GM12801 (cell line): ENCODE measurements around the gene SCAI.

Source experiments
- TF ChIP-seq, protein P1 (sequence below): IDR thresholded peaks from one replicate; pipeline ENCODE4 v1.5.1; 2011; ENCODE audit warnings: control low read depth; ENCODE audit not compliant: insufficient read length; ENCODE audit errors: extremely low read depth

Gene SCAI

DNA sequence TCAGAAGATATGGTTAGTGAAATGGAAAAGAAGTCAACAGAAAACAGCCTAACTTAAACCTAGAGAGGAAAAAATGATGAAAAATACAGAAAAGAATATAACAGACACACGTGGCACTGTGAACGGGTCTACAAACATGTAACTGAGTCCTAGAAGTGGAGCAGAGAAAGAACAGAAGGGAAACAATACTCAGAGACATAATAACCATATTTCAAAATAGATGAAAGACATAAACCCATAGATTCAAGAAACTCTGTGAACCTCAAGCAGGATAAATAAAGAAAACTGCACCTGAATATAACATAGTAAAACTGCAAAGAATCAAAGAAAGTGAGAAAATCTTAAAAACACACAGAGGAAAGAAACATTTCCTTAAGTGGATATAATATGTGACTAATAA lies 134.7 kb downstream of the SCAI start:
- TF ChIP-seq, protein P1, sequence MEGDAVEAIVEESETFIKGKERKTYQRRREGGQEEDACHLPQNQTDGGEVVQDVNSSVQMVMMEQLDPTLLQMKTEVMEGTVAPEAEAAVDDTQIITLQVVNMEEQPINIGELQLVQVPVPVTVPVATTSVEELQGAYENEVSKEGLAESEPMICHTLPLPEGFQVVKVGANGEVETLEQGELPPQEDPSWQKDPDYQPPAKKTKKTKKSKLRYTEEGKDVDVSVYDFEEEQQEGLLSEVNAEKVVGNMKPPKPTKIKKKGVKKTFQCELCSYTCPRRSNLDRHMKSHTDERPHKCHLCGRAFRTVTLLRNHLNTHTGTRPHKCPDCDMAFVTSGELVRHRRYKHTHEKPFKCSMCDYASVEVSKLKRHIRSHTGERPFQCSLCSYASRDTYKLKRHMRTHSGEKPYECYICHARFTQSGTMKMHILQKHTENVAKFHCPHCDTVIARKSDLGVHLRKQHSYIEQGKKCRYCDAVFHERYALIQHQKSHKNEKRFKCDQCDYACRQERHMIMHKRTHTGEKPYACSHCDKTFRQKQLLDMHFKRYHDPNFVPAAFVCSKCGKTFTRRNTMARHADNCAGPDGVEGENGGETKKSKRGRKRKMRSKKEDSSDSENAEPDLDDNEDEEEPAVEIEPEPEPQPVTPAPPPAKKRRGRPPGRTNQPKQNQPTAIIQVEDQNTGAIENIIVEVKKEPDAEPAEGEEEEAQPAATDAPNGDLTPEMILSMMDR: no peak

DNA sequence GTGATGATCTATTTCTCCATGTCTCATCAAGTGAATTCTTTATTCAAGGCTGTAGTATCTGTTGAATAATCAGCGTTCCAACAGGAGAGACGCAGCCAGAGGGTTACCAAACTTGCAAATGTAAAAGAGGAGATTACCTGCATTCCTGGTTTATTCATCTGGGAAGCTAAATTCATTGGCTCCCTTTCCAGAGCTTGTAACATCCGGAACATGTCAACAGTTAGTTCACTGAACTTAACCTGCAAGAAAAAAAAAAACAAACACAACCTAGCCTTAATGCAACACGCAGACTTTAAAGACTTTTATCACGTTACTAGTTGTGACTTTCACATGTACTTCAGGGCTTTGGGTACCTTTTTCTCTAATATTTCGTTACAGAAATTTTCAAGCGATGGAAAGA lies 140.0 kb downstream of the SCAI start:
- TF ChIP-seq, protein P1: no peak

DNA sequence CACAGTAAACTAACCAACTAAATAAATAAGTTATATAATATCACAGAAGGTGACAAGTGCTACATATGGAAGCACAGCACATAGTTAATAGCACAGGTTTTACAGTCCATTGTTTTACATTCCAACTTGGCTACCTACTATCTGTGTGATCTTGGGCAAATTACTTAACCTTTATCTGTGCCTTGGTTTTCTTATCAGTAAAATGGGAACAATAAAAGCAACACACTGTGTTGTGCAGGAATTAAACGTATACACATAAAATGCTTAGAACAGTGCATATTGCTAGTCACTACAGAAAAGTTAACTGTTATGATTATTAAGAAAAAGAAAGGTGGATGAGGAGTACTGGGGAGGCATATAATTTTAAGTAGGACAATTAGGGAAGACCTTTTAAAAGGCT lies 159.6 kb downstream of the SCAI start:
- TF ChIP-seq, protein P1: no peak

DNA sequence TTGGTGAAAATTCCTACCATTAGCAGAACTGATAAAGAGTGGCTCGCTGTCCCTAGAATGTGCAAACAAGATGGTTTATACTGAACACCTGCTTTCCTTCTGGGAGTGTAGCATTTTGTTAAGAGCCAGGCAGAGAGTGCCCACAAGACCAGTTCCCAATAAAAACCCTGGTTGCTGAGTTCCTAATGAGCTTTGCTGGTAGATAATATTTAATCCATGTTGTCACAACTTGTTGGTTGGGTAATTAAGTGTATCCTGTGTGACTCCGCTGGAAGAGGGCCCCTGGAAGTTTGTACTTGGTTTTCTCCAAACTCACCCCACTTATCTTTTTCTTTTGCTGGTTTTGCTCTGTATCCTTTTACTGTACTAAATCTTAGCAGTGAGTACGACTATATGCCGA lies 162.9 kb downstream of the SCAI start:
- TF ChIP-seq, protein P1: no peak

DNA sequence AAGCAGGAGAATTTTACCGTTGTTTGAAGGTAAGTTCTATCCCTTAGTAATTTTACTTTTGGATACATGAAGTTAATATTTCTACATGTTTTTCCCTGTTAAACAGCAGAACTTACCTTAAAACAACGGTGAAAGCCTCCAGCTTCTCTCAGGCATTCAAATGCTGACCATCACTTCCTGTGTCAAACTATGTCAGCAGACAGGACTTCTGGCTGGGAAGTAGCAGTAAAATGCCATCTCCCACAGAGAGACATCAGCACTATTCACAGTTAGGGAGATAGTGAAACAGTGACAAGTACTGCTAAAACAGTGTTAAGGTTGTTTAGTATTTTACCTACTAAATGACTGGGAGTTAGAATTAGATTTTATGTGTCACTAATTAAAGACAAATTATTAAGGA lies 168.2 kb downstream of the SCAI start:
- TF ChIP-seq, protein P1: no peak

DNA sequence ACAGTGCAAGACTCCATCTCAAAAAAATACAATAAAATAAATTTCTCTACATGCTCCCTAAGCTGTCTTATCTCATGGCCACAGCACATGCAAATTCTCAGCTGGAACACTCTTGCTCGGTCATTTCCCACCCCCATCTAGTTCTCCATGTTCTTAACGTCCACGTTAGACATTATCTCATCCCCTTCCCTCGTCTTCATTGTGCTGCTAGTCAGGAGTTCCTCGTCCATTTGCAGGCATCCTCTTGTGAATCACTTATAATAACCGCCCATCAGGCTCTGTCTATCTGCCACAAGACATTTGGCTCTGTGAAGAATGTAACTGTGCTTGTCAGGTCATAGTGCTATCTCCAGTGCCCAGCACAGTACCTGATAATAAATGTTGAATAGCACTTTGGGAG lies 169.5 kb downstream of the SCAI start:
- TF ChIP-seq, protein P1: no peak

DNA sequence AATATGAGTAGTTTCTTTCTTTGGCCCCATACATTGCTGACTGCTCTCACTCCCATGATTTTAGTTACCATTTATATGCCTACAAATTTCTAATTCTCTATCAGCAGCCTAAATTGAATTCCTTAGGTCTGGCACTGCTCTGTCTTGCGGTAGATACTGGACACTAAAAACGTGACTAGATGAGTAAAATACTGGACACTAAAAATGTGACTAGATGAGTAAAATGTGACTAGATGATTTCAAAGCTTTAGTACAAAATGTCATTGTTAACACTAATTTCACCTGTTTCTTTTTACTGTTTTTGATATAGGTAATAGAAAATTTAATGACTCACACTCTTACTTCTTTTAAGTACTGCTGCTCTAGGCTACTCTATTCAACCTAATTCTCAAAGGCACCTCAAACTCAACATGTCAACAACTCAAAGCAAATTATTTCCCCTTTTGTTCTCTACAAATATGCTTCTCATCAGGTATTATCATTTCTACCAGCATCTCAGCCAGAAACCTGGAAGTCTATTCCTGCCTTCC lies 171.0 kb downstream of the SCAI start:
- TF ChIP-seq, protein P1: no peak

DNA sequence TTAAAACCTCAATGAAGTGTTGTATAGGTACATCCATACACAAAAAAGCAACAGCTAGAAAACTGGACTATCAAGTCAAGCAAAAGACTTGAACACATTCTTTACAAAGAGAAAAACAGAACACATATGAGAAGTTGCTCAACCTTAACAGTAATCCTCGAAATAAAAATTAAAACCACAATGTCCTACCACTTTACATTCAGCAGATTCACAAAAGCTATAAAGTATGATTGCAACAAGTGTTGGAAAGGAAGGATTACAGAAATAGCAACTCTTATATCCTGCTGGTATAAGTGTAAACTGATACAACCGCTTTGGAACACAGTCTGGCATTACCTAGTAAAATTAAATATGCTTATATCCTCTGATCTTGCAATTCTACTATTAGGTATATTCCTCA lies 173.9 kb downstream of the SCAI start:
- TF ChIP-seq, protein P1: no peak
